HCT116 (cell line): Measurements from ENCODE around the gene KAZN. TPM values are rescaled to one million over a fixed set of nuclear protein-coding genes. Genes with fewer than 3 reads are reported as not detected.

ENCODE experiments used
- ATAC-seq: fragments of 200-7000 bp; cut with Tn5 transposase; 2 replicates; pipeline ENCODE4 v1.9.1; 2020; ENCODE audit warnings: mild to moderate bottlenecking, moderate library complexity
- BruUV-seq: library from RNA; stranded (reverse); fragments of 400-500 nt; replicated peaks from 2 replicates; lab custom pipeline; 2021; lab: Mats Ljungman, UMichigan
- CTCF ChIA-PET: fragments of 300-600 bp; sonication (Branson Sonifier 250); formaldehyde crosslinking; loops from one replicate; lab custom pipeline; 2021; ENCODE audit warnings: antibody characterized with exemption; lab: Charles Lee
- POLR2A ChIA-PET: fragments of 300-600, 350-600 bp; sonication (Branson Sonifier 250); formaldehyde crosslinking; loops from one replicate; lab custom pipeline; 2021; ENCODE audit warnings: antibody characterized with exemption; lab: Charles Lee
- RAD21 ChIA-PET, 2 experiments: fragments of 300-600 bp; sonication (Branson Sonifier 250); formaldehyde crosslinking; loops; one replicate each; lab custom pipeline; 2023; ENCODE audit warnings: low total read pairs in 2 of 2; ENCODE audit not compliant: uncharacterized antibody in 2 of 2, unreplicated experiment in 2 of 2, low non-redundant PET in 1 of 2; lab: Charles Lee
- DNase-seq: peaks from one replicate; pipeline ENCODE4 v3.0.0-alpha.2; 2010; ENCODE audit warnings: low read depth, low spot score
- H2AFZ ChIP-seq: fragments of 200-600 bp; shearing (Covaris generic), sonication (generic); 2 replicates; pipeline ENCODE4 v1.6.1; 2017; ENCODE audit warnings: low read depth, mixed run types, mixed read lengths, antibody characterized with exemption, low read length; ENCODE audit not compliant: poor library complexity, severe bottlenecking
- H3K27ac ChIP-seq: 2 replicates; pipeline ENCODE4 v1.5.1; 2012; ENCODE audit warnings: low read depth, low read length
- H3K27me3 ChIP-seq: fragments of 200-600 bp; sonication (generic); 2 replicates; pipeline ENCODE4 v1.6.1; 2016; ENCODE audit warnings: mixed run types, low read length, mixed read lengths; ENCODE audit not compliant: insufficient read depth
- H3K36me3 ChIP-seq, 2 experiments: fragments of 200-500 bp in 1 of 2; fragments of 200-600 bp in 1 of 2; sonication (Bioruptor generic) in 1 of 2; sonication (generic) in 1 of 2; 2 replicates each; pipeline versions ENCODE4 v1.5.1 to v1.6.1; 2014 to 2016; ENCODE audit warnings: low read length in 2 of 2, inconsistent platforms in 1 of 2, mixed read lengths in 1 of 2, mixed run types in 1 of 2; ENCODE audit not compliant: insufficient read depth in 2 of 2, control insufficient read depth in 1 of 2
- H3K4me1 ChIP-seq, 2 experiments: fragments of 200-600 bp in 1 of 2; sonication (generic) in 1 of 2; 2 replicates each; pipeline versions ENCODE4 v1.5.1 to v1.6.1; 2012 to 2017; ENCODE audit warnings: low read length in 2 of 2, inconsistent platforms in 1 of 2, mild to moderate bottlenecking in 1 of 2, mixed read lengths in 1 of 2, mixed run types in 1 of 2, moderate library complexity in 1 of 2; ENCODE audit not compliant: insufficient read depth in 2 of 2, control insufficient read depth in 1 of 2
- H3K4me2 ChIP-seq: fragments of 200-600 bp; sonication (generic); 2 replicates; pipeline ENCODE4 v1.6.1; 2017; ENCODE audit warnings: mixed run types, low read length, mixed read lengths
- H3K4me3 ChIP-seq, 2 experiments: fragments of 200-600 bp in 1 of 2; sonication (generic) in 1 of 2; replicated peaks in 1 of 2; 2 replicates each; pipeline ENCODE4 v1.5.1; 2011 to 2016; ENCODE audit warnings: low read length in 2 of 2, control low read depth in 1 of 2, low read depth in 1 of 2, mild to moderate bottlenecking in 1 of 2, mixed read lengths in 1 of 2, mixed run types in 1 of 2
- H3K79me2 ChIP-seq: fragments of 200-600 bp; sonication (generic); 2 replicates; pipeline ENCODE4 v1.6.1; 2017; ENCODE audit warnings: mild to moderate bottlenecking, mixed run types, low read length, moderate library complexity, mixed read lengths; ENCODE audit not compliant: insufficient read depth
- H3K9ac ChIP-seq: fragments of 200-600 bp; sonication (generic); 2 replicates; pipeline ENCODE4 v1.6.1; 2016; ENCODE audit warnings: low read length, mixed read lengths
- H3K9me2 ChIP-seq: fragments of 200-600 bp; sonication (generic), shearing (Covaris generic); 2 replicates; pipeline ENCODE4 v1.6.1; 2017; ENCODE audit warnings: mixed run types, mild to moderate bottlenecking, moderate library complexity; ENCODE audit not compliant: insufficient read depth
- H3K9me3 ChIP-seq, 2 experiments: fragments of 200-500 bp in 1 of 2; fragments of 200-600 bp in 1 of 2; sonication (Bioruptor generic) in 1 of 2; sonication (generic) in 1 of 2; 2 replicates each; pipeline ENCODE4 v1.6.1; 2014 to 2017; ENCODE audit warnings: low read length in 2 of 2, mixed read lengths in 2 of 2, inconsistent platforms in 1 of 2, low read depth in 1 of 2, mild to moderate bottlenecking in 1 of 2, mixed run types in 1 of 2, moderate library complexity in 1 of 2; ENCODE audit not compliant: control insufficient read depth in 1 of 2, insufficient read depth in 1 of 2
- H4K20me1 ChIP-seq: fragments of 200-600 bp; sonication (generic), shearing (Covaris generic); 2 replicates; pipeline ENCODE4 v1.6.1; 2017; ENCODE audit warnings: mixed run types, mild to moderate bottlenecking, moderate library complexity; ENCODE audit not compliant: insufficient read depth
- EGR1 ChIP-seq: IDR thresholded peaks from 2 replicates; pipeline ENCODE4 v1.6.1; 2012; ENCODE audit warnings: low read depth
- EZH2phosphoT487 ChIP-seq: fragments of 200-600 bp; IDR thresholded peaks from 2 replicates; pipeline ENCODE4 v1.6.1; 2018; ENCODE audit warnings: antibody characterized with exemption, borderline replicate concordance
- JUND ChIP-seq: IDR thresholded peaks from 2 replicates; pipeline ENCODE4 v1.6.1; 2012
- POLR2AphosphoS5 ChIP-seq: IDR thresholded peaks from 2 replicates; pipeline ENCODE4 v1.6.1; 2011; ENCODE audit warnings: mild to moderate bottlenecking, low read depth, low read length, moderate library complexity
- RAD21 ChIP-seq: IDR thresholded peaks from 2 replicates; pipeline ENCODE4 v1.6.1; 2012; ENCODE audit warnings: low read depth, mild to moderate bottlenecking
- SIN3A ChIP-seq: IDR thresholded peaks from 2 replicates; pipeline ENCODE4 v1.6.1; 2012; ENCODE audit warnings: low read depth
- SRF ChIP-seq: IDR thresholded peaks from 2 replicates; pipeline ENCODE4 v1.6.1; 2012; ENCODE audit warnings: low read depth
- TCF7L2 ChIP-seq: IDR thresholded peaks from 2 replicates; pipeline ENCODE4 v1.7.0; 2011; ENCODE audit warnings: borderline replicate concordance, inconsistent platforms; ENCODE audit not compliant: insufficient read depth, insufficient read length; ENCODE audit errors: extremely low read depth
- YY1 ChIP-seq: IDR thresholded peaks from 2 replicates; pipeline ENCODE4 v1.6.1; 2011; ENCODE audit warnings: low read length, low read depth, moderate library complexity, mild to moderate bottlenecking; ENCODE audit not compliant: insufficient replicate concordance; ENCODE audit errors: extremely low read depth
- ZFX ChIP-seq: fragments of 450-650 bp; IDR thresholded peaks from 2 replicates; pipeline ENCODE4 v1.6.1; 2017
- ZNF274 ChIP-seq: fragments of 200-500 bp; sonication (Bioruptor generic); IDR thresholded peaks from 2 replicates; pipeline ENCODE4 v1.6.1; 2014; ENCODE audit warnings: mild to moderate bottlenecking, low read depth, low read length, inconsistent platforms
- intact Hi-C: fragments of 100-400 bp; cut with micrococcal nuclease; formaldehyde crosslinking; loops from 2 replicates; pipeline ENCODE4 v1.10.0; 2022
- total RNA-seq: library from RNA; stranded (reverse); gene quantifications from one replicate; pipeline ENCODE4 v1.2.1, GENCODE V29; 2021; ENCODE audit not compliant: unreplicated experiment
- TF ChIP-seq, protein P1 (sequence below): IDR thresholded peaks from 2 replicates; pipeline ENCODE4 v1.6.1; 2011; ENCODE audit warnings: mild to moderate bottlenecking, low read length, moderate library complexity; ENCODE audit not compliant: insufficient replicate concordance; ENCODE audit errors: extremely low read depth

The KAZN gene
- total RNA-seq, 1 experiment from 2014 or later, result 13.4 TPM

DNA sequence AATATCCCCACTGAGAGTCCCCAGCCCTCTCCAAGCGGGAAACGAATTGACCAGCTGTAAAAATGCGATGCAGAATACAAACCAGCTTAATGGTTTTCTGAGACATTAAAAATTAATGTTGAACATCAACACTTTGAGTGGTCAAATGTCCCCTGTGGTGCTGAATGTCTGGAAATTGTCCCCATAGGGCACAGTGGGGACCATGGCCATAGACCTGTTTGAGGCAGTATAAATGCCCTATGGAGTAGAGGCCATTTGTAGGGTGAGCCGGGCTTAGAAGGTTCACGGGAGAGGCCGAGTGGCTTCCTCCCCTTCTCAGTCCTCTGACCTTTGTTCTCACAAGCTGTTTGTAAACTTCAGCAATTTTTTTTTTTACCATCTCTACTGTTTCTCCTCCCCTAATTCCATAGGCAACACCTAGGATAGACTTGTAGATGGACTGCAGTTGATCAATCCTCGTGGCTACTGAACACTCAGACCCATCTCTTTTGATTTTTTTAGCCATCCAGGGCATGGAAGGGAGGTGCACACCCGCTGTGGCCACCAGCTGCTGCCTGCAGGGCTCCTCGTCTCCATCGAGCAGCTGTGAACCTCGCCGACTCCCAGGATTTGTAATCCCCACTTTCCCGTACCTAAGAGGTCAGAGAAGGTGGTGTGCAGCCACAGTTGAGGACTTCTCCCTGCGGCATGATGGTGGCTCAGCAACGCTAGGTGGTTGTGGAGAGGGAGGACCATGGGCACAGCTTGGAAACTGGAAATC, 41.0 kb downstream of the KAZN start:
- intact Hi-C loops, result no loop called here
- no peak overlapping the region for H3K4me2 ChIP-seq
- no peaks in the 10 kb centered on the region for H3K36me3 ChIP-seq
- H3K9me3 ChIP-seq, result no peaks in the 10 kb centered on the region
- no peaks in the 10 kb centered on the region for H3K4me1 ChIP-seq
- ChIA-PET RAD21 (no interaction called here), POLR2A (interaction anchor here (0.6 kb wide), 1 partner anchor 13 kb away, joined by 3 read pairs; no protein-coding TSS in a partner anchor), CTCF (no interaction called here)
- H3K4me3 ChIP-seq, result no peak overlapping the region
- TF ChIP-seq EGR1, result no peak
- no peak for TF ChIP-seq POLR2AphosphoS5
- TF ChIP-seq TCF7L2, result no peak
- TF ChIP-seq SIN3A, result no peak
- no peak for TF ChIP-seq ZFX
- TF ChIP-seq, protein P1, sequence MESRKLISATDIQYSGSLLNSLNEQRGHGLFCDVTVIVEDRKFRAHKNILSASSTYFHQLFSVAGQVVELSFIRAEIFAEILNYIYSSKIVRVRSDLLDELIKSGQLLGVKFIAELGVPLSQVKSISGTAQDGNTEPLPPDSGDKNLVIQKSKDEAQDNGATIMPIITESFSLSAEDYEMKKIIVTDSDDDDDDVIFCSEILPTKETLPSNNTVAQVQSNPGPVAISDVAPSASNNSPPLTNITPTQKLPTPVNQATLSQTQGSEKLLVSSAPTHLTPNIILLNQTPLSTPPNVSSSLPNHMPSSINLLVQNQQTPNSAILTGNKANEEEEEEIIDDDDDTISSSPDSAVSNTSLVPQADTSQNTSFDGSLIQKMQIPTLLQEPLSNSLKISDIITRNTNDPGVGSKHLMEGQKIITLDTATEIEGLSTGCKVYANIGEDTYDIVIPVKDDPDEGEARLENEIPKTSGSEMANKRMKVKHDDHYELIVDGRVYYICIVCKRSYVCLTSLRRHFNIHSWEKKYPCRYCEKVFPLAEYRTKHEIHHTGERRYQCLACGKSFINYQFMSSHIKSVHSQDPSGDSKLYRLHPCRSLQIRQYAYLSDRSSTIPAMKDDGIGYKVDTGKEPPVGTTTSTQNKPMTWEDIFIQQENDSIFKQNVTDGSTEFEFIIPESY, result no peak
- no peak for TF ChIP-seq ZNF274
- TF ChIP-seq YY1, result no peak
- no peak for TF ChIP-seq RAD21
- no peak for TF ChIP-seq JUND
- no peak for TF ChIP-seq SRF
- TF ChIP-seq EZH2phosphoT487, result no peak
- peaks cover 24% of the 10 kb centered on the region for H3K27me3 ChIP-seq
- no peaks in the 10 kb centered on the region for H3K9me2 ChIP-seq
- no peaks in the 10 kb centered on the region for H4K20me1 ChIP-seq
- BruUV-seq, result no TSS peak
- ATAC-seq, result no peak
- no peaks in the 10 kb centered on the region for H3K79me2 ChIP-seq
- H2AFZ ChIP-seq, result no peak overlapping the region
- no peak overlapping the region for H3K9ac ChIP-seq
- H3K27ac ChIP-seq, result no peak overlapping the region
- no peak for DNase-seq
